Measurements from ENCODE around the gene USP37.

The USP37 gene

GRCh38 chr2:218418717-218419458 is 149.3 kb downstream of the USP37 start, which contains the start of gene VIL1:
TSS of gene VIL1 (plus strand) at chr2:218419123. CDS start at chr2:218423779, 4,656 bp downstream.
- Histone ChIP-seq H3K4me3 (ENCODE audit: low read length) (peak within 1 kb of the TSS; percentile 53), H3K27ac (ENCODE audit: low read depth, low read length) (no peak within 1 kb of the TSS), H3K9ac (ENCODE audit: low read length) (no peak within 1 kb of the TSS)

GRCh38 chr2:218418321-218418716 is 149.8 kb downstream of the USP37 start:
- Histone ChIP-seq H3K9ac (ENCODE audit: low read length) (no peak overlapping the region), H3K36me3 (ENCODE audit: control insufficient read depth, insufficient read depth, low read length) (no peaks in the 10 kb centered on the region), H3K4me1 (ENCODE audit: control insufficient read depth, insufficient read depth, low read length) (no peaks in the 10 kb centered on the region), H3K27me3 (ENCODE audit: control insufficient read depth, insufficient read depth, low read length) (peaks cover 2% of the 10 kb centered on the region), H3K4me3 (ENCODE audit: low read length) (no peak overlapping the region), H3K27ac (ENCODE audit: low read depth, low read length) (no peak overlapping the region)

More at GRCh38 chr2:218418717-218419458, 149.3 kb downstream of the USP37 start, which contains the start of gene VIL1:
- Histone ChIP-seq H3K4me1 (ENCODE audit: control insufficient read depth, insufficient read depth, low read length) (no peaks in the 10 kb centered on the region), H3K27me3 (ENCODE audit: control insufficient read depth, insufficient read depth, low read length) (peaks cover 2% of the 10 kb centered on the region), H3K36me3 (ENCODE audit: control insufficient read depth, insufficient read depth, low read length) (no peaks in the 10 kb centered on the region)

- Histone ChIP-seq H3K9ac (ENCODE audit: low read length) (no peak overlapping the region), H3K4me3 (ENCODE audit: low read length) (no peak overlapping the region), H3K27me3 (ENCODE audit: control insufficient read depth, insufficient read depth, low read length) (no peaks in the 10 kb centered on the region), H3K27ac (ENCODE audit: low read depth, low read length) (no peak overlapping the region), H3K36me3 (ENCODE audit: control insufficient read depth, insufficient read depth, low read length) (peaks cover 12% of the 10 kb centered on the region), H3K4me1 (ENCODE audit: control insufficient read depth, insufficient read depth, low read length) (peaks cover 12% of the 10 kb centered on the region)
Observed at GRCh38 chr2:218407717-218408116, 160.4 kb downstream of the USP37 start.

- Histone ChIP-seq H3K9ac (ENCODE audit: low read length) (no peak overlapping the region), H3K4me3 (ENCODE audit: low read length) (peak overlapping the region; percentile 62), H3K36me3 (ENCODE audit: control insufficient read depth, insufficient read depth, low read length) (peaks cover 18% of the 10 kb centered on the region), H3K27me3 (ENCODE audit: control insufficient read depth, insufficient read depth, low read length) (no peaks in the 10 kb centered on the region), H3K27ac (ENCODE audit: low read depth, low read length) (peak overlapping the region; percentile 77), H3K4me1 (ENCODE audit: control insufficient read depth, insufficient read depth, low read length) (peaks cover 16% of the 10 kb centered on the region)
Observed at GRCh38 chr2:218406949-218407618, 161.1 kb downstream of the USP37 start.

GRCh38 chr2:218406209-218406948 is 161.8 kb downstream of the USP37 start:
- Histone ChIP-seq H3K36me3 (ENCODE audit: control insufficient read depth, insufficient read depth, low read length) (peaks cover 21% of the 10 kb centered on the region), H3K4me3 (ENCODE audit: low read length) (peak overlapping the region; percentile 68), H3K9ac (ENCODE audit: low read length) (no peak overlapping the region), H3K27me3 (ENCODE audit: control insufficient read depth, insufficient read depth, low read length) (no peaks in the 10 kb centered on the region), H3K27ac (ENCODE audit: low read depth, low read length) (peak overlapping the region; percentile 77), H3K4me1 (ENCODE audit: control insufficient read depth, insufficient read depth, low read length) (peaks cover 21% of the 10 kb centered on the region)

GRCh38 chr2:218405746-218406208 is 162.4 kb downstream of the USP37 start:
- Histone ChIP-seq H3K9ac (ENCODE audit: low read length) (no peak overlapping the region), H3K27ac (ENCODE audit: low read depth, low read length) (peak overlapping the region; percentile 64), H3K4me1 (ENCODE audit: control insufficient read depth, insufficient read depth, low read length) (peaks cover 25% of the 10 kb centered on the region), H3K4me3 (ENCODE audit: low read length) (peak overlapping the region; percentile 68), H3K27me3 (ENCODE audit: control insufficient read depth, insufficient read depth, low read length) (no peaks in the 10 kb centered on the region), H3K36me3 (ENCODE audit: control insufficient read depth, insufficient read depth, low read length) (peaks cover 22% of the 10 kb centered on the region)

GRCh38 chr2:218405086-218405745 is 162.9 kb downstream of the USP37 start:
- peaks cover 25% of the 10 kb centered on the region for H3K4me1 ChIP-seq (ENCODE audit: control insufficient read depth, insufficient read depth, low read length)
- H3K27me3 ChIP-seq (ENCODE audit: control insufficient read depth, insufficient read depth, low read length) = no peaks in the 10 kb centered on the region
- H3K36me3 ChIP-seq (ENCODE audit: control insufficient read depth, insufficient read depth, low read length) = peaks cover 22% of the 10 kb centered on the region
- peak overlapping the region; percentile 68 for H3K4me3 ChIP-seq (ENCODE audit: low read length)
- no peak overlapping the region for H3K9ac ChIP-seq (ENCODE audit: low read length)
- H3K27ac ChIP-seq (ENCODE audit: low read depth, low read length) = peak overlapping the region; percentile 64

GRCh38 chr2:218404351-218405085 is 163.6 kb downstream of the USP37 start:
- H3K27me3 ChIP-seq (ENCODE audit: control insufficient read depth, insufficient read depth, low read length) = no peaks in the 10 kb centered on the region
- peaks cover 22% of the 10 kb centered on the region for H3K36me3 ChIP-seq (ENCODE audit: control insufficient read depth, insufficient read depth, low read length)
- H3K9ac ChIP-seq (ENCODE audit: low read length) = no peak overlapping the region
- peaks cover 25% of the 10 kb centered on the region for H3K4me1 ChIP-seq (ENCODE audit: control insufficient read depth, insufficient read depth, low read length)
- H3K4me3 ChIP-seq (ENCODE audit: low read length) = no peak overlapping the region
- H3K27ac ChIP-seq (ENCODE audit: low read depth, low read length) = no peak overlapping the region

GRCh38 chr2:218403810-218404209 is 164.3 kb downstream of the USP37 start:
- Histone ChIP-seq H3K4me1 (ENCODE audit: control insufficient read depth, insufficient read depth, low read length) (peaks cover 25% of the 10 kb centered on the region), H3K9ac (ENCODE audit: low read length) (no peak overlapping the region), H3K4me3 (ENCODE audit: low read length) (no peak overlapping the region), H3K27me3 (ENCODE audit: control insufficient read depth, insufficient read depth, low read length) (no peaks in the 10 kb centered on the region), H3K27ac (ENCODE audit: low read depth, low read length) (no peak overlapping the region), H3K36me3 (ENCODE audit: control insufficient read depth, insufficient read depth, low read length) (peaks cover 22% of the 10 kb centered on the region)

- Histone ChIP-seq H3K4me3 (ENCODE audit: low read length) (no peak overlapping the region), H3K9ac (ENCODE audit: low read length) (no peak overlapping the region), H3K4me1 (ENCODE audit: control insufficient read depth, insufficient read depth, low read length) (peaks cover 25% of the 10 kb centered on the region)
Observed at GRCh38 chr2:218402911-218403411, 165.2 kb downstream of the USP37 start.

GRCh38 chr2:218402491-218402901 is 165.7 kb downstream of the USP37 start:
- H3K36me3 ChIP-seq (ENCODE audit: control insufficient read depth, insufficient read depth, low read length) = peaks cover 22% of the 10 kb centered on the region
- H3K4me1 ChIP-seq (ENCODE audit: control insufficient read depth, insufficient read depth, low read length) = peaks cover 24% of the 10 kb centered on the region
- no peak overlapping the region for H3K9ac ChIP-seq (ENCODE audit: low read length)
- H3K27ac ChIP-seq (ENCODE audit: low read depth, low read length) = no peak overlapping the region
- H3K27me3 ChIP-seq (ENCODE audit: control insufficient read depth, insufficient read depth, low read length) = no peaks in the 10 kb centered on the region
- H3K4me3 ChIP-seq (ENCODE audit: low read length) = no peak overlapping the region

More at GRCh38 chr2:218402911-218403411, 165.2 kb downstream of the USP37 start:
- H3K27me3 ChIP-seq (ENCODE audit: control insufficient read depth, insufficient read depth, low read length) = no peaks in the 10 kb centered on the region
- H3K27ac ChIP-seq (ENCODE audit: low read depth, low read length) = no peak overlapping the region
- H3K36me3 ChIP-seq (ENCODE audit: control insufficient read depth, insufficient read depth, low read length) = peaks cover 22% of the 10 kb centered on the region

Measured in rectal smooth muscle tissue (tissue), 1 donor.